Activated CD8-positive, alpha-beta memory T cell treated with anti-CD3 and anti-CD28 coated beads, Interleukin-2, amount 50 U/mL, for 1 hour (primary cell): ENCODE measurements around the gene APCDD1.
"Not testable (repeated sequence)": the region's sequence is repeated elsewhere in the genome, so short reads cannot be mapped to it uniquely, and the experiment has no call there.

Experiments used
- DNase-seq: peaks from one replicate; pipeline ENCODE4 v3.0.0-alpha.2; 2020; ENCODE audit errors: extremely low read depth

The APCDD1 gene

DNA sequence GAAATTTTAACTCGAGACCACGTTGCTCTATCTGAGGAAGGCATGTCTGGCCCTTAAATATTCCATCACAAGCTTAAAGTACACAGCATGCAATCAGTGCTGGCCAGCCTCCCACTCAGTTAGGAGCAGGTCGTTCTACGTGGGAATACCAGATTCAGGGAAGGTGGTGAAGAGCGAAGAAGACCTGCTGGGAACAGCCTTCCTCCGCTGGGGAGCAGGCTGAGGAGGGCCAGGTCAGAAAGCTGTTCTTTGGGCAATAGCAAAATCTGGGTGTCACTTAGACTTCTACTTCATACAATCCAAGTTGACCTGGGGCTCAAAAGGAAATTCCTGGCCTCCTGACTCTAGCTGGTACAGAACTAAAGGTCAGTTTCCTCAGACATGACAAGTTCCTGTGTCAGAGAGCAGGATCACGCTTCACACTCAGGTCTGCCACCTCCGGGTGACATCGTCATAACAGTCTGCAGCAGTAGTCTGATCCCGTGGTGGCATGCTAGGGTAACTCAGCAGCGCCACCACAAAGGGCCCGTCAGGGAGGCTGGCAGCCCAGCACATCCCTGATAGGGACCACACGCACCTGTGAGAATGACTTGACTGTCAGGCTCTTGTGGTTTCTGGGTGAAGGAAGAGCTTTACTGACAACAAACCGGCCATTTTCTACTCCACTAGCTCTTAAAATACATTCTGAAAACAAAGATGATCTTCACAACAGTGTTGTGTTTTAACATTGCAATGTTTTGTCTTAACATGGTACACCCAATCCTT is 36.1 kb downstream of the APCDD1 start:
- peak; percentile 8 for DNase-seq

DNA sequence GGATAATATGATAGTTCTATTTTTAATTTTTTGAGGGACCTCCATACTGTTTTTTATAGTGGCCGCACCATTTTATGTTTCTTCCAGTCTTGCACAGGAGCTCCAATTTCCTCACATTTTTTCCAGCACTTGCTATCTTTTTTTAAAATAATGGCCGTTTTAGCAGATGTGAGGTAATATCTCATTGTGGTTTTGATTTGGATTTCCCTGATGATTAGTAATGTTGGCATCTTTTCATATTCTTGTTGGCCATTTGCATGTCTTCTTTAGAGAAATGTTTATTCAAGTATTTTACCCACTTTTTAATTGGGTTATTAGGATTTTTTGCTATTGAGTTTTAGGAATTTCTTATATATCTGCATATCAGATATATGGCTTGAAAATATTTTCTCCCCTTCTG is 41.5 kb downstream of the APCDD1 start:
- no peak for DNase-seq

DNA sequence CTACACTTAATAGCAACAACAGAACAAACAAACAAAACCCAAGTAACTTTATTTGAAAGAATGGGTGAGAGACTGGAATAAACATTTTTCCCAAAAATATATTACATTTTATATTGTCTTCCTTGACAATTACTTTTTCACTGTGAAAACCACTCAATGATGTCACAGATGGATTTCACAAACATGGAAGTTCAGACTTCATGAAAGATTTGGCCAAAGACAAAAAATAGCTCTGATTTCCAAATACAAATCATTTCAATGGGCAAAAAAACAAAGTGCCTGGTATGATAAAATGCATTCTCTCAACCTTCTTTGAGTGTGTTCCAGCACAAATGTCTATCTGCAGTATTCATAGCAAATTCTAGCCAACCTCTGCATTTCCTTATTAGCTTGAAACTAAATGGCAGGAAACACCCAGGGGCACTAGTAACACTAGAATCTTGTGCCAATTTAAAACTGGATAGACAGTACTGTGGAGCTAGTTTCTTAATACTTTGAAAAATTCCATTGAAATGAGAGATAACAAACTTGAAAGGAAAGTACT is 42.8 kb downstream of the APCDD1 start:
- no peak for DNase-seq

DNA sequence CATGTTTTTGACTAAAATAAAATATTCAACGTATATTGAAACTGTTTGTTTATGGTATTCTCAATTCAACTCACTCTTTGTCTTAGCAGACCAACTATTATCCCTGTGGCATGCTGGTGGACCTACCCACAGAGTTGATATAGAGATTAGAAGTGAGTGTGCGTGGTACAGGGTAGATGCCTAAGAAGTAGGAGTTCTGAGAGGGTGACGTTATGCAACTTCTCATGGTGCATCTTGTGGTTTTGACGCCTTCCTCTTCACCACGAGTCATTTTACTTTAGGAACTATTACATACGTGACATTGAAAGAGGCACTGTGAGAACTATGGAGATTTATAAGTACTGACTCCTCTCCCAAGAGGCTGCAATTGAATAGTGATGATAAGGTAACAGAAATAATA is 44.8 kb downstream of the APCDD1 start:
- no peak for DNase-seq

DNA sequence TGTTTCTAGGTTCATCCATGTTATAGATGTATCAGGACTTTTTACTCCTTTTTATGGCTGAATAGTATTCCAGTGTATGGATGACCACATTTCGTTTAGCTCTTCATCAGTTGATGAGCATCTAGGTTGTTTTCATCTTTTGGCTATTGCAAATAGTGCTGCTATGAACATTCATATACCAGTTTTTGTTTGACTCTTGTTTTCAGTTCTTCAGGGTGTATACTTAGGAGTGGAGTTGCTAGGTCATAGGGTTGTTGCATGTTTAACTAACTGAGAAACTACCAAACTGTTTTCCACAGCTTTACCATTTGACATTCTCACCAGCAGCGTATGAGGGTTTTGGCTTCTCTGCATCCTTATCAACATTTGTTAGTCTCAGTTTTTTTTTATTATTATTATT is 45.6 kb downstream of the APCDD1 start:
- DNase-seq = no peak

DNA sequence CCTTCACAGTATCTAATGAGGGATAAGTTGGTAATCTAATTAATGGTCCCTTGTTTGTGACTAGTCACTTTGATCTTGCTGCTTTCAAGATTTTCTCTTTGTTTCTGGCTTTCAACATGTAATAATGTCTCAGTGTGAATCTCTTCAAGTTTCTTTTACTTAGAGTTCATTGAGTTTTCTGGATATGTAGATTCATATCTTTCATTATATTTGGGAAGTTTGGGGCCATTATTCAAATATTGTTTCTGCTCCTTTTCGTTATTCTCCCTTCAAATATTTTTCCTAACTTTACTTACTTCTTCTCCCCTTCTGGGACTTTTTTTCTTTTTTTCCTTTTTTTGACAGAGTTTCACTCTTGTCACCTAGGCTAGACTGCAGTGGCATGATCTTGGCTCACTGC is 50.3 kb downstream of the APCDD1 start:
- no peak for DNase-seq

DNA sequence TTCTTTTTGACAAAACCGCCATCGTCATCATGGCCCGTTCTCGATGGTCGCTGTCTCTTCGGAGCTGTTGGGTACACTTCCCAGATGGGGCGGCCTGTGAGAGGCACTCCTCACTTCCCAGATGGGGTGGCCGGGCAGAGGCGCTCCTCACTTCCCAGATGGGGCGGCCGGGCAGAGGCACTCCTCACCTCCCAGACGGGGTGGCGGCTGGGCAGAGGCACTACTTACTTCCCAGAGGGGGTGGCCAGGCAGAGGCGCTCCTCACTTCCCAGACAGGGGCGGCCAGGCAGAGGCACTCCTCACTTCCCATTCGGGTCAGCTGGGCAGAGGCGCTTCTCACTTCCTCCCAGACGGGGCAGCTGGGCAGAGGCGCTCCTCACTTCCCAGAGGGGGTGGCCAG is 51.5 kb downstream of the APCDD1 start:
- DNase-seq = not testable (repeated sequence)

DNA sequence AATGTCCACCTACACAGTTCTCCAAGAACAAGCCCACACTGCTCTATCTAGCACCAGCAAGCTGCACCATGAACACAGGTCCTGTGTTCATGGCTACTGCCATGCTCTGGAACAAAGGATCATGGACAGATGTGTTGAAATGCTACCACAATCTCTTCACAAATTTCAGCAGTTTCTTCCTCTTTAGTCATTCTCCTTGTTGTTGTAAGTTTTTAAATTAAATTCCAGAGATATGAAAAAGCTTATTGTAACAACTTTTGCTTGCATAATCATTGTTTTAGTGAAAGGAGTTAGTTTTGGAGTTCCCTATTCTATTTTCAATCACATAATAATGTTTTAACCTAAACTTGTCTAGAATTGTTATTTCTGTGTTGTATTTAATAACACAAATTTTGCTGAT is 54.2 kb downstream of the APCDD1 start:
- DNase-seq = no peak

DNA sequence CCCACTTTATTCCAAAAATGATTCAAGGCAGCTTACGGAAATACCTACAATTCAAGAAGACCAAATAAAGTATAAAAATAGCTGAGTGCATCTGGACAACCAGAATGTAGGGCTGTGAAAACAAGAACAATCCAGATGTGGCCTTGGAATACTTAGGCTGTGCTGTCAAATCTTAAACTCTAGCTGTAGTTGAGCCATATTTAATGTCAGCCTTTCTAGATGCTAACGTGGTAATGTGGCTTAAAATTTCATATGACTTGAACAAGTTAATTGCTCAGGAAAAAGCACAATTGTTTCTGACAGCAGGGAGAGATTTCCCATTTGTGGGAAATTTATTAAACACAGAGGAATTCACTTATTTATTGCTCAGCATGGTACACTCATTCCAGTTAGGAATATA is 56.8 kb downstream of the APCDD1 start:
- DNase-seq = no peak

DNA sequence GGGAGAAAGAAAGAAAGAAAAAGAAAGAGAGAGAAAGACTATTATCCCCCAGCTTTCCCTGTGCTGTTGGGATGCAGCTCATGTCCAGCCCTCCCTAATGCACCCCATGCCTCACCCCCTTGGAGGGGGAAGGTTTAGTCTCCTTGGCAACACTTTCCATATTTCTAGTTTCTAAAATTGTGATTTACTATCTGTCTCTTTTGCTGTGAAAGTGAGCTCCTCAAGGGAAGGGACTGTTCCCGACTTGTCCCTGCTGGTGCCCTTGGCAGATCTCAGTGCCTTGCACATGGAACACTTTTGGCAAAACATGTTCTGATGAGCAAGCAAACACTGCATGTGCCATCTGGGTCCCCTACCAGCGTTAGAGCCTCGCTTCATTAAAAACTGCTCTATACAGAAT is 59.6 kb downstream of the APCDD1 start:
- no peak for DNase-seq

DNA sequence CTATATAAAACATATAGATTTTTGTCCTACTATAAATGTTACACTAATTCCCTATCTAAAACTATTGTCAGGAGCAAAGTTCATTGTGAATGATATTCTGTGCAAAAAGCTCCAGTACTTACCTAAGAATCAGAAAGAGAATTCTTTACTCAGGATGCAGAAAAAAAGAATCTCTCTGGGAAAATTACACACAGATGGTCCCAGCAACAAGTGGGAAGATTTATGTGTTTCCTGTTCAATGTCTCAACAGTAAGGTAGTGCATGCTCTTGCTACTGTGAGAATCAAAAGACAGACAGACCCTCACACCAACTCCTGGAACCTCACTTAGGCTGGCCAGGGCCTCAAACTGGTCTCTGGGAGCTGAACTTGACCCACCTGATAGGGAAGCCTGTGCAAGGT is 60.2 kb downstream of the APCDD1 start:
- no peak for DNase-seq

DNA sequence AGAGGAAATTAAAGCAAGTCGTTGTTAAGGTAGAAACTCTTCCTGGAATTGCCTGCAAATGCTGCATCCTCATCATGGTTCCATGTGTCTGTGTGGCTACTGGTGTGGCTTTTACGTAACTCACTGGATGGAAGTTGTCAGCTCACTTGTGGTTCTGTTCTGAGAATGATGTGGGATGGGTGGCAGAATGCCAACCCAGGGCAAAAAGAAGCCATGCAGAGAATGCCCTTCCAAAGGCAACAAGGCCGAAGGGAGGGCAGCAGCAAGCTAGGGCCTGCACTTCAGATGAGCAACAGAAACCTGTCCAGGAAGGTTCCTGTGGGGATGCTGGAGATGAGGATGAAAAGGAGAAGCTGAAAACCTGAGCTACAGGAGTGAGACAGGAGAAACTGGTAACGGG is 61.0 kb downstream of the APCDD1 start:
- no peak for DNase-seq

DNA sequence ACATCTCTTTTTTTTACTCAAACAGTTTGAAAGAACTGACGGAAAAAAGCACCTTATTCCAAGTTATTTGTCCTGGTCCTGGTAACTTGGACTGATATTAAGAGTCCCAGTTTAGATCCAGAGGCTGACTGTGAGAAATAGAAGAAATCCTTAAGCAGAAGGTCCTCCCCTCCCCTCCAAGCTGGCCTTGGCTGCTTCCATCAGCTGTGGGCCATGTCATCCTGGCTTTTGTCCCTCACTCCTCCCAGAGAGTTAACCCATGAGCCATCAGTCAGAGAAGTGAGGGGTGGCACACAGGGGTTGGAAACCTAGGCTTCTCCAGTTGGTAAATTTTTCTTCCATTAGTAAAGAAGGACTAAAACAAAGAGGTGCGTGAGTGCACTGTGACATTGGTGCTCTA is 61.6 kb downstream of the APCDD1 start:
- no peak for DNase-seq

DNA sequence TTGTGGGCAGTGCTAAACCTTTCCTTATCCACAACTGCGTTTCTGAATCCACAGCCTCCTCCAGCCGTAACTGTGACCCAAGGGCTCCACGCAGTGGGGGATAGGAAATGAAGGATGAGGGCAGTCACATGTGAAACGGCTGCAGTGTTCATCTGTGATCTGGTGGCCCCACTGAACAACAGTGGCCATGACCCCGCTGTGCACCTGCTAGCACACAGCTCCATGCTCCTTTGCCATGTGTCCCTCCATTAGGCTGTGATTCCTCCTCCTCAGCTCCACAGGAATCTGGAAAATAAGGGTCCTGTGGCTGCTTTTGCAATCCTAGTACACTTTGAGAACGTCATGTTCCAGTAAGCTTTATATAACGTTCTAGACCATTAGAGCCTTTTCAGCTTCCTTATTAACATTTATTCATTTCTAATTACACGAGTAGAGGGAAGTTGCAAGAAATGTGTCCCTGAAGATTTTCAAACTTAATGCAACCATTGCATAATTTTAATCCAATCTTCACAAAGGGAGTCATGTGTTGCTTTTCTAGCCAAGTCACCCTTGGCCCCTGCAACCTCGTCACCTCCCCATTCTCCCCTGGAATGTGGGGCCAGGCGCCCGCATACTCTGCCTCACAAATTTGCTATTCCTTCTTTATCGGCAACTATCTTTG is 64.3 kb downstream of the APCDD1 start:
- DNase-seq = no peak

DNA sequence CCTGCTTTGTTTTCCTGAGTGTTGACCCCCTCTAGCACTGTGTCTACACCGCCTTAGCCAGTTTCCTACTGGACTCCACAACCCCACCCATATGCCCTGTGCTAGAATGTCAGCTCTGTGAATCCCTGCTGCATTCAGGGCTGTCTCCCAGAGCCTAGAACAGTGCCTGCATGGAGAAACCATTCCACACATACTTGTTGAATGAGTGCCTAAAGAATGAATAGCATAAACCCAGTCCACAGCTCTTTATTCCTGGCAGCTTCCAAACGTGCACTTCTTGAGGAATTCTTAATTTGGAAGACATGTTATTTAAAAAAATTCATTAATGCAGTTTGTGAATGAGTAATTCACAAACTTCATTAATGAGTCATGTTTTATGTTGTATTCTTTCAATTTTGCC is 64.9 kb downstream of the APCDD1 start:
- no peak for DNase-seq

DNA sequence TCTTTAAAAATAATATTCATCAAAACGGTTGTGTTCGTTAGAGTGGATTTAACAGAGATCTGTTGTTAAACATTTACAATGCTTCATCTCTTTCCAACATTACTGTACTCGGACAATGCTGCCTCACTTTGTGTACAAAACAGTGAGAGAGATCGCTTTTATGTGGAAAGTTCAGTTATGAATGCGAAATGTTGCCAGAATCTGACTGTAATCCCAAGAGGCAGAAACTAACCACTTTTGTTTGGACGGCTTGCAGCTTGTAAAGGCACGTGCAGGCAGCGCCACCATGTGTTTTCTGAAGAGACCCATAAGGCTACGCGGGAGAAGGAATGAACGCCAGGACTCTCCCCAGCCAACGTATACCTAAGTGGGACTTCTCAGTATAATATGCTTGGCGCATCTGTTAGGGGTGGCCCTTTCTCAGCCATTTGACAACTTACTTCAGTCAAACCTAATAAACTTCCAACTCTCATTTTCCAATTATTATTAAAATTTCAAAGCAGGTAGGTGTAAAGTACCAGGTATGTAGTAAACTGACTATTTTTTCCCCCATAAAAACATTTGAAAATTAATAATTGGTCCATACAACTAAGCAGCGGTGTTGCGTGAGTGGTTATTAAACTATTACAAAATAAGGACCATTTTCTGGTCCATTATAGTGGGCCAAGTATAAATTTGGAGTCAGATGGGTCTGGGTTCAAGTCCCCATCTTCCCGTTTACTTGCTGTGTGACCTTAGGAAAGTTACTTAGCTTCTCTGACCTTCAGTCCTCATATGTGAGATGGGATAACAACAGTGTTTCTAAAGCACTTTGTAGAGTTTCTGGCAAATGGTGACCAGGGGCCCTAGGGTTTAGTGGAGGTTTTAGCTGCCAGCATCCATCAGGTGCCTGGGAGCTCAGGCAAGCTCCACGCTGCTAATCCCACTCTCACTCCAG is 65.8 kb downstream of the APCDD1 start:
- DNase-seq = peak; percentile 18

DNA sequence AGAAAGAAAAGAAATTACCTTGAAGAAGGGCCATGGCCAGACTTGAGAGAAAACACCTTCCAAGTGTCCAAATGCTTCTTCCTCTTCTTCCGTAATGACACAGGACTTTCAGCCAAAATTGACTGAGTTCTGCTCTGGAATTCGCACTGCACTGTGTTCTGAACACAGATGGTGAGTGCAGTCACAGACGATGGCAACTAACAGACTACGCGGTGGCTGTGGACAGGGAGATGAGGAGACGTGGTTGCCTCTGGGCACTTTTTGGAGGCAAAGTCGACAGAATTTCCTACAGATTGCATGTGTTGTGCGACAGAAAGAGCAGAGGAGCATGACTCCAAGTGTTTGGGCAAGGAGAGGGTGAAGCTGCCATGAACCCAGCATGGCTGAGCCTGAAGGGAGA is 67.1 kb downstream of the APCDD1 start:
- DNase-seq = no peak

DNA sequence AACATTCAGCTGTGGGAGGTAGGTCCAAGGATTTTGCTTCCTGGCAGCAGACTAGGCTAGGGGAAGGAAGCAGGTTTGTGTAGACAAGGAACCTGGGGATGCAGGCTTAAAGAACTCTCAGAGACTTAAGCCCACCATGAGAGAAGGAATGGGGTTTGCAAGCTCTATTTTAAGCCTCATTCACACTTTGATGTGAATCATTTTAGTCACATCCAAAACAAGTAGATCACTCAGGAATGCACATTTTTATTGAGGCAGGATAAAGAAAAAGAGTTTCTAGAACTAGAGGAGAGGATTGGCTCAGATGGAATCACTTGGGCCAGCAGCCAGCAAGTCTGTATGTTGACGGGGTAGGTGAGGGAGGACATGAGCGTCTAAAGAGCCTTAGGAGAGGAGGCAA is 68.1 kb downstream of the APCDD1 start:
- no peak for DNase-seq

DNA sequence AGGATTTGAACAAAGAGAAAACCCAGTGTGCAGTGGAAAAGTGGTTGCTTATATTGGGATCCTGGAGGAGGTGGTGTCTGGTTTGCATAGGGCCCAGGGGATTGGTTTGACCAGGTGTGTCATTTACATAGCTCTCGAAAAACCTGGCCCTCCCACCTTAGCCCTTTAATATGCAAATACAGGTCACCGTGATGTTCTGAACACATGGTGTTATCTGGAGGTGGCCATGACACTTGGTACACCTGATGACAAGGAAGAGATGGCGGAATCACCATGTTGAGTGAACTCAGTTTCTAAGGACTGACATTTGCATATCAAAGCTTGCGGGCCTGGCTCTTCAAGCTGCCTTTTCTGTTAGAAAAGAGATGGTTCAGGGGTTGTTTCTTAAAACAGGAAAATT is 69.1 kb downstream of the APCDD1 start:
- no peak for DNase-seq

DNA sequence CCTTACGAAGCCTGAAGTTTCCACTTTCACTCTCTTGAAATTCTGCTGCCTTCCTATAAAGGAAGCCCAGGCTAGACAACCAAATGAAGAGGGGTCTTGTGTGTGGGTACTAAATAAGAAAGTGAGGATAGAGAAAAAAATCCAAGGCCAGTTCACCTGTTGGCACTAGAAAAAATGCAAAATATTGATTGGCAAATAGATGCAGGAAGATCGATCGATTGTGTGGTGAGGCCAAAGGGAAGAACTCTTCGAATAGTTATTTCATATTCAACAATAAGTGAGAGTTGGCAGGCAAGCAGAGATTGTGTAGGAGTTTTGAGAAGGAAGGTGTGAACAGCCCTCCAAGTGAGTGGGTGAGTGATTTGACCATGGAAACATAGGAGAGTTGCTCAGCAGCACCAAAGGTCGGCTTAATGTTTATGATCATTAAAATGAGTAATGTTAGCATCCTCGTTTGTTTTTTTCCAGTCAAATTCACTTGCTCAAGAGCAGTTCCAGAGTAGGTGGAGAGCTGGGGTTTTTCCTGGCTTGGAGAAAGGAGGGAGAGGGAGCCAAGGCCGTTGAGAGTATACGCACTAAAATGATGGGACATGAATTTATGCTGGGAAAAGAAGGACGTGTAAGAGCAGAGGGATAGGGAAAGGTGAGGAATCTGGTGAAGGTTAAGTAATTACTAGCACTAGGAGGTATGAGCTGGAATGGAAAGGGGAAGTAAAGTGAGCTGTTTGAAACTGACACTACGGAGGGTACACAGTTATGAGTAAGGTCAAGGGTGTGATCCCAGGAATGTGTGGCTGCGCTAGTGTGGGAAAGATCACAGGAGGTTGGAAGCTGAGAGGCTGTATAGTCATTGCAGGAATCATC is 70.3 kb downstream of the APCDD1 start:
- DNase-seq = no peak

DNA sequence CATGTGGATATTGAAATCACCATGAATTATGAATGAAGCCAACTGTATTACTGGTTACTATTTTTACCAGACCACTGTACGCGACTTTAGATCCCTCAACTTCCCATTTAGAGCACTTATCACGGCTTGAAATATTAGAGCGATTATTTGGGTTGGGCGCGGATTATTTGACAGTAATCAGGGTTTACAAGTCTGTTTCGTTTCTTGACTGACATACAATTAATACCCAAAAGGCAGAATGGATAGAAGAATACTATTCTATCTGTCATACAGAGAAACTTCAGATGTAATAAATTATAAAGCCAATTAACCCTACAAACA is 70.9 kb downstream of the APCDD1 start:
- no peak for DNase-seq
